Posterior cingulate gyrus (tissue), 11 donors: ENCODE results near the gene CDKAL1.

Experiments used
- DNase-seq, 10 donors: peaks; one replicate each; pipeline versions ENCODE4 v3.0.0 to v3.0.0-alpha.2; 2020 to 2021; ENCODE audit warnings: mixed read lengths in 3 of 10
- intact Hi-C: fragments of 100-400 bp; cut with DNase I; formaldehyde crosslinking; loops from one replicate; pipeline ENCODE4 v1.15.1; 2023

CDKAL1 gene

GRCh38 chr6:20771409-20771808 lies 237.2 kb downstream of the CDKAL1 start:
- intact Hi-C loops: no loop called here
- no peak for DNase-seq

GRCh38 chr6:20773822-20774221 lies 239.6 kb downstream of the CDKAL1 start:
- intact Hi-C loops: no loop called here
- DNase-seq: no peak

DNA sequence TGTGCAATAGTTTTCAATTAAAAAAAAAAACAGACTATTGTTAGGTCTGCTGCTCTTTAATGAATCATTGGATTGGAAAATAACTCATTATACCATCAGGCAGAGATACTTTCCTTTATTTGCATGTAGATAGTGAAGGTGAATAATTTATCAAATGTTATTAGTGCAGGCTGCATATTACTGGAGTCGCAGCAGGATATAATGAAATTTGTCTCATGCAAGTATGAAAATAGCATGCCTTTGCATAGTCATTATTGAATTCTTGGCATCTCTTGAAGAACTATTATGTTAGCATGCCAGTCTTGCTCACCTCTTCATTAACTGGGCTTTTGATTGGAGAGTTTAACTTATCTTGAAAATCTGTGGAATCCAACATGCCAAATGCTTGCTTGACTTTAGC lies 241.7 kb downstream of the CDKAL1 start:
- intact Hi-C loops: no loop called here
- DNase-seq: no peak

DNA sequence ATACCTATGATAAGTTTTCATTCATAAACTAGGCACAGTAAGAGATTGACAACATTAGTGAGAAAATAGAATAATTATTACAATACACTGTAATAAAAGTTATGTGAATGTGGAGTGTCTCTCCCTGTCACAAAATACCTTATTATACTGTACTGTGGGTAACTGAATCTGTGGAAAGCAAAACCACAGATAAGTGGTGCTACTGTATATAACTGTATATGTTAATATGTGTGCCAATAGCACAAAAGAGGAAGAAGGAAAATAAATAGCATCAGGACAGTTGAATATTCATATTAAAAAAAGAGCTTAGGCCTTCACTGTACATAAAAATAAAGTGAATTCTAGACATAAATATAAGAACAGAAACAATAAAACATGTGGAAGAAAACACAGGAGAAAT lies 243.5 kb downstream of the CDKAL1 start:
- intact Hi-C loops: no loop called here
- DNase-seq: no peak

DNA sequence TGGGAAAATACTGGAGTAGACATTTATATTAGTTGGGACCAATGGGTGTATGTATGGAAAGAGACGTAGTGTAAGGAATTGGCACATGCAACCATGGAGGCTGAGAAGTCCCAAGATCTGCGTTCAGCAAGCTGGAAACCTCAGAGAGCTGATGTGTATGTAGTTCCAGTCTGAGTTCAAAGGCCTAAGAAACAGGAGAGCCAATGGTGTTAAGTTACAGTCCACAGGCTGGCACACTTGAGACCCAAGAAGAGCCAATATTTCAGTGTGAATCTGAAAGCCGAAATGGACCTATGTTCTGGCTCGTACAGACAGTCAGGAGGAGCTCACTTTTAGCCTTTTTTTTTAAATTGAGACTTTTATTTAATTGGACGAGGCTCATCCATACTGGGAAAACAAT lies 244.2 kb downstream of the CDKAL1 start:
- intact Hi-C loops: no loop called here
- DNase-seq: no peak

- intact Hi-C loops: no loop called here
- no peak for DNase-seq
Measured at GRCh38 chr6:20778912-20779311, 244.7 kb downstream of the CDKAL1 start.

DNA sequence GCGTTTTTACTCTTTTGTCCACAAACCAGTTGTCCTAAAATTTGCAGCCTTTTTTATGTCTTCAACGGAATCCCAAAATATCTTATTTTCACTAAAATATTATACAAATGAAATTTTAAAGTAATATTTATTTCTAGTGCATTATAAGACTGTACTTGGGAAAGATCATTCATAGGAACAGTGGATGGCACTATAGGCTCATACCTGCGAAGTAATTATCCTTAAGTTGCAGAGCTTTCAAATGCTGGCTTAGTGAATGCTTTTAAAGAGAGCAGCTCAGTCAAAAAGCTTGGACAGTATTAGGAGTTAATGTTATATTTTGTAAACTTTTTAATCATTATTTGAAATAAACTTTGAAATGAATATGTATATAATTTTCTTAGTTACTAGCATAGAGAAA lies 254.9 kb downstream of the CDKAL1 start:
- no peak for DNase-seq
- intact Hi-C loops: no loop called here

- intact Hi-C loops: loop anchor here (5.0 kb wide), 1 partner anchor 797 kb away; no protein-coding TSS in a partner anchor
- DNase-seq: no peak
Measured at GRCh38 chr6:20790032-20790791, 256.0 kb downstream of the CDKAL1 start.

GRCh38 chr6:20791074-20791473 lies 256.8 kb downstream of the CDKAL1 start:
- intact Hi-C loops: loop anchor here (5.0 kb wide), 1 partner anchor 796 kb away; no protein-coding TSS in a partner anchor
- DNase-seq: no peak

- intact Hi-C loops: loop anchor here (5.0 kb wide), 1 partner anchor 795 kb away; no protein-coding TSS in a partner anchor
- no peak for DNase-seq
Measured at GRCh38 chr6:20791944-20792343, 257.7 kb downstream of the CDKAL1 start.

DNA sequence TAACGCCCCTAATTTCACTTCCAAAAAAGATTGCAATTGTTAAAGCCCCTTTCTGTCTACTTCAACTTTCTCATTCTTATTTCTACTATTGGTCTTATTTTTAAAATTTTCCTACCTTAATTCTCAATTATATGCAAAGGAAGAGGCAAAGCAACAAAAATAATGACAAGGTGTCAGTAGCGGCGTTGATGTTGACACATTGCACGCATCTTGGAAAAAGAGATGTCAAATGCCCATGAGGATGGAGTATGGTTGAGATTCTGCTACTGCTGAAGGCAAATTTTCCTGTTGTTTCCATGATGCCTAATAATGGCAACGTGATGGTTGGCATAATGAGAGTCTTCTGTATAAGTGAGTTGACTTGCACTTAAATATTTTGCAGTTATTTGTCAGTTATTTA lies 258.9 kb downstream of the CDKAL1 start:
- DNase-seq: no peak
- intact Hi-C loops: loop anchor here (5.0 kb wide), 1 partner anchor 794 kb away; no protein-coding TSS in a partner anchor

DNA sequence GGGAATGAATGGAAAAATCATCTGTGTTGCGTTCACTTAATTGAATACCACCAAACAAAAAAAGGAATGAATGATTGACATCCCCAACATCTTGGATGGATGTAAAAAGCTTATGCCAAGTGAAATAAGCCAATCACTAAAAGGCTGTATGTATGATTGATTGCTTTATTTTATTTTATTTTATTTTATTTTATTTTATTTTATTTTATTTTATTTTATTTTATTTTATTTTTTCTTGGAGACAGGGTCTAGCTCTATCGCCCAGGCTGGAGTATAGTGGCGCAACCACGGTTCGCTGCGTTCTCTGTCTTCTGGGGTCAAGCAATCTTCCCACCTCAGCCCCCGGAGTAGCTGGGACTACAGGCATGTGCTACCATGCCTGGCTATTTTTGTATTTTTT lies 263.3 kb downstream of the CDKAL1 start:
- no peak for DNase-seq
- intact Hi-C loops: no loop called here

GRCh38 chr6:20800229-20800628 lies 266.0 kb downstream of the CDKAL1 start:
- intact Hi-C loops: no loop called here
- DNase-seq: no peak

DNA sequence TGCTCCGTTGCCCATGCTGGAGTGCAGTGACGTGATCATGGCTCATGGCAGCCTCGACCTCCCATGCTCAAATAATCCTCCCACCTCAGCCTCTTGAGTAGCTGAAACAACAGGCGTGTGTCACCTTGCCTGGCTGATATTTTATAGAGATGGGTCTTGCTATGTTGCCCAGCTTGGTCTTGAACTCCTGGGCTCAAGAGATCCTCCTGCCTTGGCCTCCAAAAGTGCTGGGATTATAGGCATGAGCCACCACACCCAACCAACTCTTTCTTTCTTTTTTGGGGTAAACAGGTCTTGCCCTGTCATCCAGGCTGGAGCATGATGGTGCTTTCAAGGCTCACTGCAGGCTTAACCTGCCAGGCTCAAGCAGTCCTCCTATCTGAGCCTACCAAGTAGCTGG lies 266.4 kb downstream of the CDKAL1 start:
- intact Hi-C loops: no loop called here
- DNase-seq: no peak

DNA sequence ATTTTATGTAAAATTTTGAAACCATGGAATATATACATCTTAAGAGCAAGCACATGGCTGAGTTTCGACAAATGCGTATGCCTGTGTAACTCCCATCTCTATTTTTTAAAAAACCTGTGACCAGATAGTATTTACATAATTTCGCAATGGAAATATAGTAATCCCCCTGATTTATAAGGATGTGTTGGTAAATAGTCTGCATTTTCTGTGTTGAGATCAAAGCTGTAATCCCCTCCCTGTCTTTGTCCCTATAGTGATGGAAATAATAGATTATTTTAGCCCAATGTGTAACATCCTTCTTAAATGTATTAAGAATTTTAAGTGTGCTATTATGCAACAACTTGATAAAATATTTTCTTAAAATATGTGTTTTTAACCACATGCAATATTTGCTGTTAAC lies 267.3 kb downstream of the CDKAL1 start:
- intact Hi-C loops: no loop called here
- no peak for DNase-seq

GRCh38 chr6:20802596-20802995 lies 268.3 kb downstream of the CDKAL1 start:
- DNase-seq: no peak
- intact Hi-C loops: no loop called here

GRCh38 chr6:20805021-20805420 lies 270.8 kb downstream of the CDKAL1 start:
- intact Hi-C loops: no loop called here

GRCh38 chr6:20806669-20807068 lies 272.4 kb downstream of the CDKAL1 start:
- intact Hi-C loops: no loop called here
- DNase-seq: no peak

More at GRCh38 chr6:20805021-20805420, 270.8 kb downstream of the CDKAL1 start:
- DNase-seq: no peak

GRCh38 chr6:20808439-20808838 lies 274.2 kb downstream of the CDKAL1 start:
- DNase-seq: no peak
- intact Hi-C loops: no loop called here

DNA sequence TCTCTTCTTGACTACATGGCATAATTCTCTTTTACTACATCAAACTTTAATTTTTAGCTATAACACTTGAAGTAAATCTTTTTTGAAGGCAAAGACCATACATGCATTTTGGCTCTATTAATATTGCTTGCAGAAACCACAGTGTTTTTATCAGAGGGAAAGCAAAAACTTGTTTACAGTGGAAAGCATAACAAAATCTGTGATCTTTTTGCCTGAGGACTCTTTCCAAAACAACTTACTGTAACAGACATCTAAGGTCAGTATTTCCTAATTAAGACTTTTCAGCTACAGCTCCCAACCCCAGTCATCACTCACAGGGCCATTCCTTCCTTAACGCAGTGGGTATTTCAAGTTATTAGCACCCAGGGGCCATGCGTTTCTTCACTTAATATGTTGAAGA lies 274.7 kb downstream of the CDKAL1 start:
- intact Hi-C loops: no loop called here
- DNase-seq: no peak

DNA sequence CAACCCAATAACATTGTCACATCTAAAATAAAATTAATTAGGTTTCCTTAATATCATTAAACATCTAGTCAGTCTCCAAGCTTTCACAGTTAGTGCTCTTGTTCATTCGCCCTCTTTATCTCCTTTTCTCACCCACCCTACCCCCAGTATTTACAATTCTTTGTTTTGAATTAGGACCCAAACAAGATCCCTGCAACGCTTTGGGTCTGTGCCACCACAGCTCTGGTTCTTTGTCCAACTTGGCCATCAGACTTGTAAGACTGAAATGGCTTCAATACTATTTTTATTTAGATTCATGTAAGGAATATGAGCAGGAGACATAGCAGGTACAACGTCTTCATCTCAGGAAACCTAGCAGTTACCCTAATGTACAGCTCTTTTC lies 276.5 kb downstream of the CDKAL1 start:
- intact Hi-C loops: no loop called here
- DNase-seq: no peak

GRCh38 chr6:20811109-20811761 lies 277.0 kb downstream of the CDKAL1 start:
- intact Hi-C loops: no loop called here
- DNase-seq: no peak
